Measurements from ENCODE around the gene MTURN. TPM values are rescaled to one million over a fixed set of nuclear protein-coding genes. Genes with fewer than 3 reads are reported as not detected.
A peak's percentile ranks its signal among the peaks of the same experiment; 100 is the strongest.
"Not testable (repeated sequence)": the region's sequence is repeated elsewhere in the genome, so short reads cannot be mapped to it uniquely, and the experiment has no call there.

MTURN gene
- total RNA-seq, 1 donor from 2014 or later = 6.1 TPM

GRCh38 chr7:30181211-30181610 is 46.4 kb downstream of the MTURN start:
- ATAC-seq = no peak

DNA sequence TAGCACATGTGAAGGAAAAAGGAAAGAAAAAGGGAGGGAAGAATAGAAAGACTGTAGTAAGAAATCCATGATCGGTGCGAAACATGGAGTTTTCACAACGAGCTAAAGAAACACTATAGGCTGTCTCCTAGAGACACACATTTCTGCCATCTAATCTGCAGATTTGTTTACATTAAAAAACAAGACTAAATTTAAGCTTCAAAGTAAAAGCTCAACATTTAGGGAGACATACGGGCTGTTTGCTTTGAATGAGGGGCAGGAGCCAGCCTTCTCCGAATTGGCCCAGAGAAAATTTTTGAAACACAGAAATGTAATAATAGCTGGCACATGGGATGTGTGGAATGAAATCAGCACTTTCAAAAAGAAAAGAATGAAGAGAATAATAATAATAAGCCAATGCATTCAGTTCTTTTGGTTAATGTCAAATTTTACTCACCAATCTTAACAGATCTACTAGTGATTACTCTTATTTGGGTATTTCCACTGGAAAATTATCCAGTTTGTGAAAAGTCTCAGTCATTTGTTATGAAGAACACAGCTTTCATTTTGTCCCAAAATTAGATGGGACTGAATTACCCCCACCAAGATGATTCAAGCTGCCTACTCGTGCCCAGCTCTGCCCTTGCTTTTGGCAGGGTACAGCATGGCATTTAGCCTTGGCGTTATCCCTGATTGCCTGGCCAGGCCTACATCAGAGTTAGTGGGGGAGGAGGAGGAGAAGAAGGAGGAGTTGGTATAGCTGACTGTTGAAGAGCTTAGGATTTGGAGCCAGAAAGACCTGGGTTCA is 47.1 kb downstream of the MTURN start:
- no peak for ATAC-seq

DNA sequence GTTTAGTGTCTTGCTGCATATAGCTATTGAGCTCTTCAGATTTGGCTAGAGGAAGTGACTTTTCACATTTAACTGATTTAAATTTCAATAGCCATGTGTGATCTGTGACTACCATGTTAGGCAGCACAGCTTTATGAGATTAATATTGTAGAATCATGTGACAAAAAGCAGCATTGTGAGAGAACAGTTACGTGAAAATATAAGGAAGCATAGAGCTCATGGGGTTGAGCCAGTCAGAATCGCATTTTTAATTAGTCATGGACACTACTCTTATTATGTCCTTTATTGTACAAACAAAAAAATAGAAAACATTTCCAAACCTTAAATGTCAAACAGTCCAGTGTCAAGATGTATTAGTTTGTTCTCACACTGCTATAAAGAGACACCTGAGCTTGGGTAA is 48.0 kb downstream of the MTURN start:
- no peak for ATAC-seq

DNA sequence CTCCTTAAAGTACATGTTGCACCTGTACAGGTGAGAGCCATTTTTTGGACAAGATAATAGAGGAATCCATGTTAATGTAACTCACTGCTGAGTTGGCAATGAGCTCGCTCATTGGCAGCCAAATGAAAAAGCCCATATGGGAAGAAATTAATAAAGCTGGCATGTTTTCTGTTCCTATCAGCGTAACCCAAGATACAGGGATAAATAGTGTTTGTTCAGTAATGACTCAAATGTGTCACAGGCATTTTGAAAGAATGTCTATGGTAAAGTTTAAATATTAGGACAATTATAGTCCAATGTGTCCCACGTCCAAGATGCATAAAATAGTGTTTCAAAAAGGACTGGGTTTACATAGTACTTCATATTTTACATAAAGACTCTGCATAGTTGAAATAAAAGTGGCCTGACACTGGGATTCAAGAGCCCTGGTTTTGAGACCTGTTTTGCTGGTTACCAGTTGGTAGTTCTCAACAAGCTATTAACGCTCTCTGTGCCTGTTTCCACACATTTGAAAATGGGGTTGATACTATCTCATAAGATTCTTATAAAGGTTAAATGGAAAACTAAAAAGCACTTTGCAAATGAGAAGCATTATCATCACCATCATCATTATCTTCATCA is 49.1 kb downstream of the MTURN start:
- ATAC-seq = no peak

DNA sequence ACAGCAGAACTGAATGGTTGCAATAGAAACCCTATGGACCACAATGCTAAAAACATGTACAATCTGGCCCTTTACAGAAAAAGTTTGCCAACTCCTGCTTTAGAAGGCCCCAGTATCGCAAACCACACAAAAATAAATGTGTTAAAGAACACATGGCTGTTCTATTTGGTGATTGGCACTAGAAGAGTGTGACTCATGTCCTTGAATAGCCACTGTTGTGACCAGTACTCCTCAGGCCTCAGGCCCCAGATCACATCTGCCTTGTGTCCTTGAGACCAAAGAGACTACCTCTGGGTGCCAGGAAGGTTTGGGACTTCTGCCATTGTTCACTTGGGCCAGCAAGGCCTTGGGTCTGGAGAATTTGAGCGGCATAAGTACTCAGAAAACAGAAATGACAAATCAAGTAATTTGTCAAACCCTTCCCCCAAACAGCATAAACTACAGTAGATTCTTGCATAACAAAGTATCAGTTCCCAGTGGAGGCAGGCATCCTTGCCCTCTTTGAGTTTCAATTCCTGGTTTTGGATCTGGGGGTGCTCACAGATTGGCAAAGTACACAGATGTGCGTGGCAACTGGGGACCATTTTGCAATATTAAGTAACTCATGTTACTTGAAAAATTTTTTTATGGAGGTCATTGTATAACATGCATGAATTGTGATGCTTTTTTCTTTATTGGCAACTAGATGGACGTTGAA is 50.2 kb downstream of the MTURN start:
- peak; percentile 35 for ATAC-seq

GRCh38 chr7:30185496-30185895 is 50.7 kb downstream of the MTURN start:
- no peak for ATAC-seq

DNA sequence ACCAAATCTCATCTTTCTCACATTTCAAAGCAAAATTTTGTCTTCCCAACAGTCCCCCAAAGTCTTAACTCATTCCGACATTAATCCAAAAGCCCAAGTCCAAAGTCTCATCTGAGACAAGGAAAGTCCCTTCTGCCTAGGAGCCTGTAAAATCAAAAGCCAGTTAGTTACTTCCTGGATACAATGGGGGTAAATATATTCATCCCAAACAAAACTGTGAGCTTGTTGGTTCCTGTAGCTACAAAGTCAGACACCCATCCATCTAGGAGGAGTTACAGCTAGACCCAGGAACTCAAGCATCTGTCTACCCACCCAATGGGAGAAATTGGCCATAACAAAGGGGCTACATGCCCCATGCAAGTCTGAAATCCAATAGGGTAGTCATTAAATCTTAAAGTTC is 51.9 kb downstream of the MTURN start:
- ATAC-seq = no peak

GRCh38 chr7:30187513-30187912 is 52.7 kb downstream of the MTURN start:
- ATAC-seq = no peak

- ATAC-seq = not testable (repeated sequence)
These were observed 53.6 kb downstream of the MTURN start for GRCh38 chr7:30188381-30188780.

DNA sequence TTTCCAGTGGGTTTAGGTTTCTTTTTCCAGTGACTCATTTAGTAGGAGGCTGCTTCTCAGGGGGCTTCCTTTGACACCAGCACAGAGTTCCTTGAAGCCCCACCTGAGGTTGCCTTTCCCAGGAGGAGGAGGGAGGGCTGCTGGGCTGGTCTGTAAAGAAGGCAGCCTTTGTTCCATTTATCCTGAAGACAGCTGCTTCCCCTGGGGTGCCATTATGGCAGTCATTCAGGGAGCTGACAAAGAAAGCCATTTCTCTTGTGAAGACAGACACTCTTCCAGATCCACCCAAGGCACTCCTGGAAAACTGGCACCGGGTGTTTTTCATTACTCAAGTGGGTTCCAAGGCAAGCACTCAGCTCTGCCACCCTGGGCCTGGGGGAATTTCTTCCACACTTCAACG is 54.0 kb downstream of the MTURN start:
- ATAC-seq = no peak

DNA sequence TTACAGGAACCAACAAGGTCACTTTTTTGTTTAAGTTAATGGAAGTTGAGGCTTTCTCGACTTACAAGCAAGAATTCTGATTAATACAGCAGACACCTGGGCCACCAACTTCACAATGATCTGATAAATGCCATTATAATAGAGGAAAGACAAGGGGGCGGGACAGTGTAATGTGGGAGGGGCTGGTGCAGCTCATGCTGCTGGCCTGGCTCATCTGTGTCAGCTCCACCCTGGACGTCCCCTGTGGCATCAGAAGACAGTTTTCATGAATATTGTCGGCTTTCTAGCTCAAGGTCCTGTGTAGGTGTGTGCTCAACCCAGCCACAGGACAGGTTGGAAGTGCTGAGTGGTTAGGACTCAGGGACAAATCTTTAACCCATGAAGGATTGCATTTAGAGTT is 57.0 kb downstream of the MTURN start:
- ATAC-seq = no peak

GRCh38 chr7:30193336-30193943 is 58.7 kb downstream of the MTURN start:
- ATAC-seq = no peak

GRCh38 chr7:30196408-30196807 is 61.6 kb downstream of the MTURN start:
- no peak for ATAC-seq

DNA sequence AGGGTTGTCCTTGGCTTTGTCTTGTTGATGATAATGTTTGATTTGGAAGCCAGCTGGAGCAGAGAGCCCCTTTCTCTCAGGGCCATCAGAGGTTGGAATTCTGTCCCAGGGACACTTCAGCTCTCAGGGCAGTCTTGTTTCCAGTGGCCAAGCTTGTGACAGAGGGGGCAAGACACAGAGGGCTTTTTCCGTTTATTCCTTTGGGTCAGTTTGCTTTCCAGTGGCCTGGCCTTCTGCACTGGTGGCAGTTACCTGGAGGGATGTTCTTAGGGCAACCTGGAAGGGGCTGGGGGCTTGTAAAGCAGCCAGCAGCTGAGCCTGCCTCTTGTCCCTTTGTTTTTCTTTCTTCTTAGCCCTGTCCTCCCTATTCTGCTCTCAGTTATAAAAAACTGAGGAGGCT is 62.7 kb downstream of the MTURN start:
- no peak for ATAC-seq

DNA sequence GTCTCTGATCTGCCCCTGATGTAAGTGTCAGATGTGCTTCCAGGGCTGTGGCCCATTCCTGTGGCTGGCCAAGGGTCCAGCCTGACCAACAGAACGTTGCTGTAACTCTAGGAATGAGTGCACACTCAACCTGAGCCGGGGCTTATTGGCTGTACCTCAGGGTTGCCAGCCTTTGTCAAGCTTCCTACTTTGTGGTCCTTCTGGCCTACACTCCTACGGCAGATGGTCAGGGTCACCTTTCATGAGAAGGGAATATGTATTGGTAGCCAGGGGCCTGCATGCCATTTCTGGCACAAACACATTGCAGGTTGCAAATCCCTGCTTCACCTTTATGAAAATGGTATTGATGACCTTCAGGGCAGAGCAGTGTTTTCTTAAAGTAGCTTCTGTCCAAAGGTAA is 64.5 kb downstream of the MTURN start:
- ATAC-seq = no peak

DNA sequence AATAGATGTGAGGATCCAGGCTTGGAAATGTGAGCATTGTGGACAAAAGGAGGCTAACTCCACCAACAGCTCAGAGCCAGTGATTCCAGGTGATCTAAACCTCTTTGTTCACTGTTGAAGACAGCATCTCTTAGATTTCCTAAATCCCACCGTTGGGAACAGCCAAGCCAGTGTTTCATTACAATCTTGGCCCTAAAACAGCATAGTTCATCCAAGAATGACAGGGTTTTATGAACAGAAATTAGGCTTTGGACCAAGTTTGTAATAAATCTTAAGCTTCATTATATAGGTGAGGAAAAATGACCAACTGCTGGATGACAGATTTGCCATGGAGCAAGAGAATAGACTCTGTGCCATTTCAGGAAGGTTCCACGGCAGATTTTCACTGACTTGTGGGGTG is 65.8 kb downstream of the MTURN start:
- no peak for ATAC-seq

DNA sequence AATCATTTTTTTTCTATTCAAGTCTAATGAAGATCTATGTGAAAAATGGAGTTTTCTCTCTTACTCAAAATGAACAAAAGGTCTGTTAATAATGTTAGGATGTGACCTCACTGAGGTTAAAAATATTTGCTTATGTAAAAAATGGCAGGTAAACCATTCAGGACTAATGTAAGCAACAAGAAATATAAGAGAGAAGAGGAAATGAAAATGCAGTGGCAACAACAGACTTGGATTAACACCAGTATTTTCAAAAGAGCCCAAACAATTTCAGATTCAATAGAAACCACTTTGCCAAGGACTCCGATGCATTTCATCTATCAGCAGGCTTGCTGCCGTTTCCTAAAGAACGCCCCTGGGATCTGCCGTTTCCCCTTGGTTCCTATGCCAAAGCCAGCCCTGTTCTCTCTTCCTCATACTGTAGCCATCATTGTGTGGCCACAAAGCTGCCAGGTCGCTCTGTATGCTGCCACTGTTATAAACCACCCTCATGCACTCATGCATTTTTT is 66.4 kb downstream of the MTURN start:
- ATAC-seq = peak; percentile 32

GRCh38 chr7:30201921-30202320 is 67.1 kb downstream of the MTURN start:
- peak; percentile 31 for ATAC-seq

- ATAC-seq = no peak
These were observed 67.9 kb downstream of the MTURN start for GRCh38 chr7:30202671-30203070.

DNA sequence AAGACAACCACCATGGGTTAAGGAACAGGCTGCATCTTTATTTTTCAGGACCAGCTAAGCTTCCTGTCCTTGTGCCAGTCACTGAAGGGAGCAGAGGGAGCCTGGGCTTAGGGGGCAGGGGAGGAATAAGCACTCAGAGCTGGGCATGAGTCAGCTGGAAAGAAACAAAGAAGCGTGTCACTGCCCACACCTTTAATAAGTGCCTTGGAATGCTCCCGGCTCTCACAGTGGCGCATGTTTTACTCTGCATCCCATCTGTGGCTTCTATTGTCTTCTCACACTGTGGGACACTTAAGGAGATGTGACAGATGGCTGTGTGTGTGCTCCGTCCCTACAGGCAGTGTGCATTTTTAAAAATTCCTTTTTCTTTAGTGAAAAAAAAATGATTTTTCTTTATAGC is 71.7 kb downstream of the MTURN start:
- ATAC-seq = peak; percentile 92

DNA sequence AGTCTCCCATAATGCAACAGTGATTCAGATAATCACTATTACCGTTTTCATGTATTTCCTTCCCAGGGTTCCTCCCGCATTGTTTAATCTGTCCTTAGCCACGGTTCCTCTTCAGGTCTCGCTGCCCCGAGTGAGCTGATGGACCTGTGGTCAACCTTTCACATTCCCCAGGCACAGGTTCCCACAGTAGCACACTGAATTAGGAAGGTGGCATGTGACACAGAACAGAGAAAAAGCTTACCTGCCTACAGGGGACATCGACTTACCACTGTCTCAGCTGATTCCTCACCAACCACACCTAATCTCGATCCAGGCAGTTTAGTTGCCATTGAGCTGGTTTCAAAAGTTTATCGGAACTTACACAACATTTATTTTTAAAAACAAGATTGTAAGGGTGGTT is 72.2 kb downstream of the MTURN start:
- no peak for ATAC-seq

GRCh38 chr7:30207376-30207775 is 72.6 kb downstream of the MTURN start:
- ATAC-seq = no peak

DNA sequence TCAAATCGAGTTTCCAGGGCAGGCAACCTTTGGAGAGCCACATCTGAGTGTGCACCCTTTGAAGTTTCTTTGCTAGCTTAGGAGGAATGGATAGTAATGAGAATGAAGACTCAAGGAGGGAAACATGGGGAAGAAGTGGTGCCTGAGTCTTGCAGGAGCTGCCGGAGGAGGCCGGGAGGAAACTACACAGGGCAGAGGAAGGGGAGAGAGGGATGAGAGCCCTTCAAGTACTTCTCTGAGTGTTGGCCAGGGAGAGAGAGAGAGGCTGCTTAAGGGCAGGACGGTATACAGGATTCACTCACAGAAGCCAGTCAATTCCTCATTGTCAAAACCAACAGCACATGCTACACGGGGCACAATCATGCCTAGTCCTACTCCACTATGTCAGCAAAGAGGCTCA is 75.2 kb downstream of the MTURN start:
- ATAC-seq = no peak
